HUES48 (cell line): ENCODE results near the gene GNLY.
"Not testable (repeated sequence)": the region's sequence is repeated elsewhere in the genome, so short reads cannot be mapped to it uniquely, and the experiment has no call there.

Source experiments
- H3K27ac ChIP-seq: one replicate; pipeline ENCODE4 v1.7.0; 2013; ENCODE audit warnings: low read depth, low read length, inconsistent platforms
- H3K27me3 ChIP-seq: 2 replicates; pipeline ENCODE4 v1.6.1; 2013; ENCODE audit warnings: mild to moderate bottlenecking, low read length; ENCODE audit not compliant: control insufficient read depth, insufficient read depth
- H3K36me3 ChIP-seq: 2 replicates; pipeline ENCODE4 v1.6.1; 2013; ENCODE audit warnings: low read length; ENCODE audit not compliant: control insufficient read depth, insufficient read depth
- H3K4me1 ChIP-seq: 2 replicates; pipeline ENCODE4 v1.6.1; 2013; ENCODE audit warnings: mild to moderate bottlenecking, low read length; ENCODE audit not compliant: control insufficient read depth, insufficient read depth
- H3K4me3 ChIP-seq: 2 replicates; pipeline ENCODE4 v1.5.1; 2013; ENCODE audit warnings: mild to moderate bottlenecking, low read depth, low read length
- H3K9ac ChIP-seq: 2 replicates; pipeline ENCODE4 v1.6.1; 2013; ENCODE audit warnings: mild to moderate bottlenecking, low read depth, low read length, moderate library complexity
- H3K9me3 ChIP-seq: 2 replicates; pipeline ENCODE4 v1.6.1; 2013; ENCODE audit warnings: low read length; ENCODE audit not compliant: control insufficient read depth, insufficient read depth

The GNLY gene

GRCh38 chr2:85712336-85712735 lies 18.2 kb downstream of the GNLY start:
- Histone ChIP-seq H3K4me3 (no peak overlapping the region), H3K27me3 (peaks cover 3% of the 10 kb centered on the region; the same call in 1 of the 2 replicates), H3K4me1 (no peaks in the 10 kb centered on the region), H3K36me3 (no peaks in the 10 kb centered on the region), H3K27ac (no peak overlapping the region), H3K9ac (no peak overlapping the region), H3K9me3 (no peaks in the 10 kb centered on the region)

GRCh38 chr2:85712849-85713612 lies 18.9 kb downstream of the GNLY start:
- Histone ChIP-seq H3K27me3 (0 out of 2 replicates have a peak, but pooled peaks cover under 1% of the 10 kb centered on the region), H3K4me1 (no peaks in the 10 kb centered on the region), H3K4me3 (no peak overlapping the region), H3K36me3 (no peaks in the 10 kb centered on the region), H3K9me3 (no peaks in the 10 kb centered on the region), H3K9ac (no peak overlapping the region), H3K27ac (no peak overlapping the region)

GRCh38 chr2:85713836-85714235 lies 19.7 kb downstream of the GNLY start:
- Histone ChIP-seq H3K27ac (no peak overlapping the region), H3K4me3 (no peak overlapping the region), H3K9ac (no peak overlapping the region), H3K36me3 (no peaks in the 10 kb centered on the region), H3K9me3 (no peaks in the 10 kb centered on the region), H3K27me3 (no peaks in the 10 kb centered on the region), H3K4me1 (no peaks in the 10 kb centered on the region)

- not testable (repeated sequence) for H3K9ac ChIP-seq, H3K27me3 ChIP-seq, H3K4me1 ChIP-seq, H3K9me3 ChIP-seq, H3K36me3 ChIP-seq, H3K27ac ChIP-seq, H3K4me3 ChIP-seq
These were observed 20.3 kb downstream of the GNLY start for GRCh38 chr2:85714421-85714820.

- Histone ChIP-seq H3K4me1 (no peaks in the 10 kb centered on the region), H3K27me3 (no peaks in the 10 kb centered on the region), H3K9ac (no peak overlapping the region), H3K9me3 (no peaks in the 10 kb centered on the region), H3K27ac (no peak overlapping the region), H3K4me3 (no peak overlapping the region), H3K36me3 (no peaks in the 10 kb centered on the region)
These were observed 20.7 kb downstream of the GNLY start for GRCh38 chr2:85714841-85715240.

GRCh38 chr2:85716346-85716914 lies 22.3 kb downstream of the GNLY start:
- H3K9me3 ChIP-seq, result no peaks in the 10 kb centered on the region
- no peak overlapping the region for H3K9ac ChIP-seq
- H3K4me1 ChIP-seq, result no peaks in the 10 kb centered on the region
- H3K36me3 ChIP-seq, result no peaks in the 10 kb centered on the region
- H3K27me3 ChIP-seq, result no peaks in the 10 kb centered on the region
- no peak overlapping the region for H3K4me3 ChIP-seq
- H3K27ac ChIP-seq, result no peak overlapping the region

GRCh38 chr2:85717308-85718008 lies 23.3 kb downstream of the GNLY start:
- no peak overlapping the region for H3K4me3 ChIP-seq
- no peaks in the 10 kb centered on the region for H3K4me1 ChIP-seq
- H3K36me3 ChIP-seq, result no peaks in the 10 kb centered on the region
- H3K9me3 ChIP-seq, result no peaks in the 10 kb centered on the region
- no peak overlapping the region for H3K9ac ChIP-seq
- no peak overlapping the region for H3K27ac ChIP-seq
- no peaks in the 10 kb centered on the region for H3K27me3 ChIP-seq

- Histone ChIP-seq H3K9ac (no peak overlapping the region), H3K4me3 (no peak overlapping the region), H3K36me3 (no peaks in the 10 kb centered on the region), H3K4me1 (no peaks in the 10 kb centered on the region), H3K27ac (no peak overlapping the region), H3K27me3 (no peaks in the 10 kb centered on the region), H3K9me3 (no peaks in the 10 kb centered on the region)
These were observed 23.8 kb downstream of the GNLY start for GRCh38 chr2:85718009-85718391.

- Histone ChIP-seq H3K9me3 (no peaks in the 10 kb centered on the region), H3K36me3 (no peaks in the 10 kb centered on the region), H3K4me1 (no peaks in the 10 kb centered on the region), H3K27ac (no peak overlapping the region), H3K9ac (no peak overlapping the region), H3K4me3 (no peak overlapping the region), H3K27me3 (no peaks in the 10 kb centered on the region)
These were observed 24.8 kb downstream of the GNLY start for GRCh38 chr2:85718885-85719492.

GRCh38 chr2:85719609-85720240 lies 25.6 kb downstream of the GNLY start:
- no peaks in the 10 kb centered on the region for H3K9me3 ChIP-seq
- no peaks in the 10 kb centered on the region for H3K4me1 ChIP-seq
- no peak overlapping the region for H3K27ac ChIP-seq
- H3K36me3 ChIP-seq, result no peaks in the 10 kb centered on the region
- no peaks in the 10 kb centered on the region for H3K27me3 ChIP-seq
- H3K4me3 ChIP-seq, result no peak overlapping the region
- no peak overlapping the region for H3K9ac ChIP-seq
